CD14-positive monocyte (primary cell): ENCODE results near the gene PTCD2. TPM values are rescaled to one million over a fixed set of nuclear protein-coding genes. Genes with fewer than 3 reads are reported as not detected.
A peak's percentile ranks its signal among the peaks of the same experiment; 100 is the strongest.

Source experiments
- DNase-seq, 3 donors: peaks; one replicate each; pipeline ENCODE4 v3.0.0-alpha.2; 2011 to 2022
- H2AFZ ChIP-seq: 2 replicates; pipeline ENCODE4 v1.6.0; 2012; ENCODE audit warnings: mild to moderate bottlenecking, low read depth, low read length, inconsistent platforms; ENCODE audit not compliant: insufficient read depth, poor library complexity, severe bottlenecking
- H3K27ac ChIP-seq, 2 donors: 1 replicate in 1 of 2; 2 replicates in 1 of 2; pipeline ENCODE4 v1.5.1; 2012 to 2013; ENCODE audit warnings: low read length in 2 of 2, control low read depth in 1 of 2, inconsistent platforms in 1 of 2, low read depth in 1 of 2, mild to moderate bottlenecking in 1 of 2
- H3K27me3 ChIP-seq, 2 donors: one replicate each; pipeline versions ENCODE4 v1.6.0 to v1.6.1; 2011 to 2013; ENCODE audit warnings: low read length in 2 of 2; ENCODE audit not compliant: control insufficient read depth in 2 of 2, insufficient read depth in 2 of 2
- H3K36me3 ChIP-seq, 2 donors: replicated peaks in 1 of 2; 1 replicate in 1 of 2; 2 replicates in 1 of 2; pipeline versions ENCODE4 v1.5.1 to v1.6.1; 2012 to 2013; ENCODE audit warnings: low read length in 2 of 2, control low read depth in 1 of 2, inconsistent platforms in 1 of 2, mild to moderate bottlenecking in 1 of 2; ENCODE audit not compliant: insufficient read depth in 2 of 2, control insufficient read depth in 1 of 2
- H3K4me1 ChIP-seq, 2 donors: 1 replicate in 1 of 2; 2 replicates in 1 of 2; pipeline versions ENCODE4 v1.5.1 to v1.6.1; 2012 to 2013; ENCODE audit warnings: low read length in 2 of 2, control low read depth in 1 of 2, inconsistent platforms in 1 of 2, mild to moderate bottlenecking in 1 of 2, moderate library complexity in 1 of 2; ENCODE audit not compliant: insufficient read depth in 2 of 2, control insufficient read depth in 1 of 2
- H3K4me2 ChIP-seq: replicated peaks from 2 replicates; pipeline ENCODE3; 2012; ENCODE audit warnings: low read length, moderate library complexity, mild to moderate bottlenecking; ENCODE audit not compliant: poor library complexity, severe bottlenecking; ENCODE audit errors: extremely low read depth
- H3K4me3 ChIP-seq, 3 experiments: fragments of 200-600 bp in 1 of 3; sonication (generic) in 1 of 3; replicated peaks in 1 of 3; 1 replicate in 2 of 3; 2 replicates in 1 of 3; pipeline ENCODE4 v1.5.1; 2011 to 2013; ENCODE audit warnings: low read length in 3 of 3, mild to moderate bottlenecking in 3 of 3, control low read depth in 2 of 3, low read depth in 2 of 3, inconsistent platforms in 1 of 3, moderate library complexity in 1 of 3
- H3K79me2 ChIP-seq: 2 replicates; pipeline ENCODE4 v1.6.0; 2012; ENCODE audit warnings: mild to moderate bottlenecking, control low read depth, inconsistent platforms, low read length, moderate library complexity; ENCODE audit not compliant: insufficient read depth
- H3K9ac ChIP-seq: 2 replicates; pipeline ENCODE4 v1.6.0; 2017; ENCODE audit warnings: low read length, mild to moderate bottlenecking; ENCODE audit not compliant: insufficient read depth, poor library complexity, severe bottlenecking
- H3K9me3 ChIP-seq, 2 donors: replicated peaks in 1 of 2; 1 replicate in 1 of 2; 2 replicates in 1 of 2; pipeline versions ENCODE4 v1.5.1 to v1.6.1; 2012 to 2013; ENCODE audit warnings: low read length in 2 of 2, control low read depth in 1 of 2; ENCODE audit not compliant: control insufficient read depth in 1 of 2, insufficient read depth in 1 of 2
- H4K20me1 ChIP-seq: 2 replicates; pipeline ENCODE4 v1.6.0; 2012; ENCODE audit warnings: mild to moderate bottlenecking, low read length, control low read depth, moderate library complexity; ENCODE audit not compliant: insufficient read depth
- H3K27ac Mint-ChIP-seq, 7 donors: one replicate each; pipeline ENCODE4 v1.8.0; 2020; ENCODE audit warnings: mild to moderate bottlenecking in 7 of 7, mixed read lengths in 7 of 7, moderate library complexity in 6 of 7, inconsistent platforms in 2 of 7
- H3K27me3 Mint-ChIP-seq, 3 donors: one replicate each; pipeline ENCODE4 v1.8.0; 2021 to 2022; ENCODE audit warnings: low read depth in 3 of 3, mild to moderate bottlenecking in 3 of 3, mixed read lengths in 3 of 3, moderate library complexity in 3 of 3, inconsistent platforms in 1 of 3
- H3K36me3 Mint-ChIP-seq, 2 donors: one replicate each; pipeline ENCODE4 v1.8.0; 2020; ENCODE audit warnings: mixed read lengths in 2 of 2, inconsistent platforms in 1 of 2, mild to moderate bottlenecking in 1 of 2
- H3K4me1 Mint-ChIP-seq: one replicate; pipeline ENCODE4 v1.8.0; 2020; ENCODE audit warnings: mild to moderate bottlenecking, mixed read lengths
- H3K4me3 Mint-ChIP-seq, 2 donors: one replicate each; pipeline ENCODE4 v1.8.0; 2020; ENCODE audit warnings: mild to moderate bottlenecking in 2 of 2, mixed read lengths in 2 of 2, moderate library complexity in 1 of 2
- H3K9me3 Mint-ChIP-seq, 7 donors: one replicate each; pipeline ENCODE4 v1.8.0; 2020 to 2022; ENCODE audit warnings: mixed read lengths in 7 of 7, mild to moderate bottlenecking in 6 of 7, moderate library complexity in 6 of 7, inconsistent platforms in 2 of 7
- CTCF ChIP-seq: fragments of 200-600 bp; IDR thresholded peaks from one replicate; pipeline ENCODE4 v1.8.0; 2022; ENCODE audit warnings: antibody characterized with exemption, mild to moderate bottlenecking
- WGBS: methylation state at CpG from one replicate; pipeline ENCODE4 v1.1.5; 2013; ENCODE audit warnings: missing lambda C conversion rate; ENCODE audit not compliant: insufficient coverage; 5-methylcytosine and 5-hydroxymethylcytosine counted together
- intact Hi-C, 2 donors: fragments of 100-400 bp; cut with micrococcal nuclease; formaldehyde crosslinking; loops; one replicate each; pipeline versions ENCODE4 v1.15.0 to v1.15.1; 2023
- polyA plus RNA-seq, 3 donors: library from polyadenylated mRNA; depleted of rRNA in 1 of 3; unstranded in 2 of 3; stranded (reverse) in 1 of 3; fragments of 300-500 nt in 2 of 3; fragments of >200 nt in 1 of 3; fragmentation: Illumina TruSeq in 2 of 3; gene quantifications; 1 replicate in 2 of 3; 2 replicates in 1 of 3; pipeline ENCODE4 v1.2.3, GENCODE V29; 2012 to 2021

The PTCD2 gene
- polyA plus RNA-seq, 3 donors: 1.6 to 2.2 (median 1.8) TPM

- Histone ChIP-seq H3K9ac (no peak overlapping the region), H3K27ac (peak overlapping the region in 1 of 2 donors; percentile 71), H3K4me1 (peaks cover 72% of the 10 kb centered on the region in 2 donors), H3K36me3 (no peaks in the 10 kb centered on the region), H3K9me3 (no peaks in the 10 kb centered on the region), H3K4me2 (no peak overlapping the region), H2AFZ (no peak overlapping the region), H3K79me2 (no peaks in the 10 kb centered on the region), H3K27me3 (no peaks in the 10 kb centered on the region), H3K4me3 (no peak overlapping the region), H4K20me1 (no peaks in the 10 kb centered on the region)
- Mint-ChIP-seq H3K4me1 (peaks cover 74% of the 10 kb centered on the region), H3K36me3 (peaks cover 2% of the 10 kb centered on the region in 2 donors), H3K27ac (peak overlapping the region; percentile 25 to 75 (median 70)), H3K9me3 (no peaks in the 10 kb centered on the region), H3K4me3 (no peak overlapping the region), H3K27me3 (peaks cover 0 to 2% (median 2%) of the 10 kb centered on the region in 3 donors)
- TF ChIP-seq CTCF: no peak
- intact Hi-C loops: loop anchor here in 1 of 2 donors (10.0 kb wide), 1 partner anchor 157 kb away; no protein-coding TSS in a partner anchor
- no CpG with 5 or more reads among the region's 1 CpG for WGBS
- DNase-seq: peak in 2 of 3 donors; percentile 21 to 34
Observed at GRCh38 chr5:72368271-72368670, 48.1 kb downstream of the PTCD2 start.

GRCh38 chr5:72369301-72369700 lies 49.1 kb downstream of the PTCD2 start:
- Histone ChIP-seq H3K4me2 (no peak overlapping the region), H2AFZ (no peak overlapping the region), H3K9me3 (no peaks in the 10 kb centered on the region), H3K9ac (no peak overlapping the region), H3K79me2 (no peaks in the 10 kb centered on the region), H3K4me3 (no peak overlapping the region), H3K4me1 (peaks cover 71 to 74% of the 10 kb centered on the region in 2 donors), H3K27me3 (no peaks in the 10 kb centered on the region), H3K36me3 (no peaks in the 10 kb centered on the region), H4K20me1 (no peaks in the 10 kb centered on the region), H3K27ac (no peak overlapping the region)
- H3K27me3 Mint-ChIP-seq: peaks cover 0 to 2% (median 2%) of the 10 kb centered on the region in 3 donors
- no peak for TF ChIP-seq CTCF
- DNase-seq: no peak
- no CpG with 5 or more reads among the region's 1 CpG for WGBS
- H3K36me3 Mint-ChIP-seq: peaks cover 0 to 2% of the 10 kb centered on the region in 2 donors
- no peak overlapping the region for H3K27ac Mint-ChIP-seq
- intact Hi-C loops: loop anchor here in 1 of 2 donors (10.0 kb wide), 1 partner anchor 156 kb away; no protein-coding TSS in a partner anchor
- H3K9me3 Mint-ChIP-seq: no peaks in the 10 kb centered on the region
- peaks cover 72% of the 10 kb centered on the region for H3K4me1 Mint-ChIP-seq
- H3K4me3 Mint-ChIP-seq: no peak overlapping the region
